ENCODE data around the gene C2CD2.

Gene C2CD2

DNA sequence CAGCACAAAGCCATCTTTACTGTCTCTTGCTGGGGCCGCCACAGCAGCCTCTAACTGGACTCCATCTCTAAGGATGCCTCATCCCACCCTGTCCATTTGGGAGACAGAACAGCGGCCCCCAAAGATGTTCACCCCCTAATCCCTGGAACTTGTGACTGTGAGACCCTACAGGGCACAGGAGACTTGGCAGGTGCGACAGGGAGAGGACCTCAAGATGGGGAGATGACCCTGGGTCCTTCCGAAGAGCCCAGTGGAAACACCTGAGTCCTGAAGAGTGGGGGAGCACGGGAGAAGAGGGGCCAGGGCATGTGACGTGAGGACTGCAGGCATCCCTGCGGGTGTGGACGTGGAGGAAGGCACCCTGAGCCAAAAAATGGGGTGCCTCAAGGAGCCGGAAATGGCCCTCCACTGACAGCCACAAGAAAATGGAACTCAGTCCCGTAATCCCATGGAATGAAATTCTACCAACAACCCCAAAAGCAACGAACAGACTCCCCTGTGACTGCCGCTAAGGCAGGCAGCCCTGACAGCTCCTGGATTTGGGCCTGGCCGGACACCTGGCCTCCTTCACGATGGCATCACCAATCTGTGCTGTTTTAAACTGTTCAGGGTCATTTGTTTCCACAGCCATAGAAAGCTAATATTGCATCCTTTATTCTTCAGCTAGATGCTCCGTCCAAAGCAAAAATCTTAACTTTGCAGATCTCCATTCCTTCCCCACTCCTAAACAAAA lies 34.0 kb downstream of the C2CD2 start:
- peaks cover 8% of the 10 kb centered on the region; the same call in 1 of the 2 replicates for H3K36me3 ChIP-seq (ENCODE audit: insufficient read depth, low read length)
- H3K27ac ChIP-seq (ENCODE audit: low read depth, low read length) = no peak overlapping the region
- no peak overlapping the region for H3K9ac ChIP-seq (ENCODE audit: low read depth, low read length)
- H3K27me3 ChIP-seq (ENCODE audit: insufficient read depth, low read length) = no peaks in the 10 kb centered on the region
- no peaks in the 10 kb centered on the region for H3K9me3 ChIP-seq (ENCODE audit: insufficient read depth, low read depth, low read length)
- H3K4me3 ChIP-seq (ENCODE audit: low read length) = no peak overlapping the region
- WGBS = 95% methylated on average over 15 of the region's 15 CpGs
- H3K4me1 ChIP-seq (ENCODE audit: insufficient read depth, low read length) = no peaks in the 10 kb centered on the region

DNA sequence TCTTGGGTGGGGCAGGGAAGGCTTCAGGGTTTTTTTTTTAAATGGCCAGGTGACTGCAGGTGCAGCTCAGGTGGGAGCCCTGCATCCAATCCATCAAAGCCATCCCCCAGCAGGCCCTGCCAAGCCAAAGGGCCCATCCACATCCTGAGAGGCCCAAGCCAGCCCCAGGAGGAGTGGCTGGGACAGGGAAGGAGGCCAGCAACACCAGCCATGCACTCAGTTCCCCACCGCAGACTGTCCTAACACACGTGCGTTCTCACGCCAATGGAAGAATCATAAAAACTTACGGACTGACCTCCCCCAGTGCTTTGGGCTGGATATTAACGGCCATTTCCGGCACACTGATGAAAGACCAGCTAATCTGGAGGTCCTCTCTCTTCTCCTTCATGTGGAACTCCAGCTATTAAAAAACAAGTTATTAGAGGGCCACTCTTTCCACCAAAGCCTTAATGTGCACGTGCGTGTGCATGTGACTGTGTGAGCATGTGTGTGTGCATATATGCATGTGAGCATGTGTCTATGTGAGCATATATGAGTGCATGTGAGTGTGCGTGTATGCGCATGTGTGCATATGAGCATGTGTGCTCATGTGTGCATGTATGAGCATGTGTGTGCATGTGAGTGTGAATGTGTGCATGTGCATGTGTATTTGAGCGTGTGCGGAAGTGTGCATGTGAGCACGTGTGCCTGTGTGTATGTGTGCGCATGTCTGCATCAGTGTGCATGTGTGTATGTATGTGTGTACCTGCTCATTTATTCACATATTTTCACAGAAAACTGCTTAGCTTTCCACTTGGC lies 35.1 kb downstream of the C2CD2 start:
- H3K4me3 ChIP-seq (ENCODE audit: low read length) = no peak overlapping the region
- H3K27me3 ChIP-seq (ENCODE audit: insufficient read depth, low read length) = no peaks in the 10 kb centered on the region
- peaks cover 8% of the 10 kb centered on the region; the same call in 1 of the 2 replicates for H3K36me3 ChIP-seq (ENCODE audit: insufficient read depth, low read length)
- H3K9me3 ChIP-seq (ENCODE audit: insufficient read depth, low read depth, low read length) = no peaks in the 10 kb centered on the region
- no peak overlapping the region for H3K27ac ChIP-seq (ENCODE audit: low read depth, low read length)
- 96% methylated on average over 14 of the region's 15 CpGs for WGBS
- H3K9ac ChIP-seq (ENCODE audit: low read depth, low read length) = no peak overlapping the region
- H3K4me1 ChIP-seq (ENCODE audit: insufficient read depth, low read length) = no peaks in the 10 kb centered on the region

DNA sequence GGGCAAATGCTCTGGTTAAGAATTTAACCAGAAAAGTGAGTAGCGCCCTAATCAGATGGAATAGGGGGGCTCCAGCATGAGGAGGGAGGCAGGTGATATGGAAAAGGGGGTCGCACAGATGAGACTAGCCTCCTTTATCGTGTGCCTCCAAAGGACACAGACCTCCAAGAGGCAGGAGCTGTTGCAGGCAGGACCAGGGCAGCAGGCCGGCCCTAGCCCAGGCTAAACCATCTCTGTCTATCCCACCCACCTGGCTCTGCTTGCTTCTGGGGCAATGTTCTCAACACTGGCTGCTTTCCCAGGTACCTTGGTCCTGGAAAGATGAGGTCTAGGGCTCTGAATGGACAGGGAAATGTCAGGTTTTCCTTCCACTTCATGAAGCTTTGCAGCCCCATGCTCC lies 36.3 kb downstream of the C2CD2 start:
- H3K4me1 ChIP-seq (ENCODE audit: insufficient read depth, low read length) = no peaks in the 10 kb centered on the region
- no peak overlapping the region for H3K9ac ChIP-seq (ENCODE audit: low read depth, low read length)
- 91% methylated on average over 4 of the region's 4 CpGs for WGBS
- no peak overlapping the region for H3K4me3 ChIP-seq (ENCODE audit: low read length)
- H3K27me3 ChIP-seq (ENCODE audit: insufficient read depth, low read length) = no peaks in the 10 kb centered on the region
- H3K9me3 ChIP-seq (ENCODE audit: insufficient read depth, low read depth, low read length) = no peaks in the 10 kb centered on the region
- no peak overlapping the region for H3K27ac ChIP-seq (ENCODE audit: low read depth, low read length)
- peaks cover 8% of the 10 kb centered on the region; the same call in 1 of the 2 replicates for H3K36me3 ChIP-seq (ENCODE audit: insufficient read depth, low read length)

DNA sequence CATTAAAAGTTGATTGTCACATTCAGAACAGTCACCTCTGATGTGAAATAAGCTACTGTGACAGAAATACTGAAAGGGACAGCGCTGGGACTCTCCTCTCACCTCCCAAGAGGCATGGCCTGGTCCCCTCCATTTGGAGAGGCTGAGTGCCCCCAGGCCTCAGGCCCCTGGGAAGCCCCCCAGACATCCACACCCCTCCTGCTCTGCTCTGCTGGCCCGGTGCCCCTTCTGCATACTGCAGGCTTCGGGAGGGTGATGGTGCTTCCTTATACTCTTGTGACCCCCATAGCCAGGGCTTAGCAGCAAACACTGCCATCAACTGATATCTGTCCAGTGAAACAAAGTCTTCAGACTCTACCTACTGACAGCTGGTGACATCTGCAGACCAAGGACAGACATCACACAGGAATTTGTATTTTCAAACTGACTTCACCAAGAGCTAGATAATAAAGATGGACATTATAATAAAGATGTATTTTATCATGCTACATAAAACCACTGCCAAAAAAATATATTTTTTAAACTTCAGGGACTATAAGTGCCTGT lies 36.9 kb downstream of the C2CD2 start:
- whole genome bisulfite sequencing = 94% methylated on average over 3 of the region's 3 CpGs
- Histone ChIP-seq H3K9ac (ENCODE audit: low read depth, low read length) (no peak overlapping the region), H3K4me1 (ENCODE audit: insufficient read depth, low read length) (no peaks in the 10 kb centered on the region), H3K36me3 (ENCODE audit: insufficient read depth, low read length) (peaks cover 8% of the 10 kb centered on the region; the same call in 1 of the 2 replicates), H3K27me3 (ENCODE audit: insufficient read depth, low read length) (no peaks in the 10 kb centered on the region), H3K4me3 (ENCODE audit: low read length) (no peak overlapping the region), H3K27ac (ENCODE audit: low read depth, low read length) (no peak overlapping the region), H3K9me3 (ENCODE audit: insufficient read depth, low read depth, low read length) (no peaks in the 10 kb centered on the region)

DNA sequence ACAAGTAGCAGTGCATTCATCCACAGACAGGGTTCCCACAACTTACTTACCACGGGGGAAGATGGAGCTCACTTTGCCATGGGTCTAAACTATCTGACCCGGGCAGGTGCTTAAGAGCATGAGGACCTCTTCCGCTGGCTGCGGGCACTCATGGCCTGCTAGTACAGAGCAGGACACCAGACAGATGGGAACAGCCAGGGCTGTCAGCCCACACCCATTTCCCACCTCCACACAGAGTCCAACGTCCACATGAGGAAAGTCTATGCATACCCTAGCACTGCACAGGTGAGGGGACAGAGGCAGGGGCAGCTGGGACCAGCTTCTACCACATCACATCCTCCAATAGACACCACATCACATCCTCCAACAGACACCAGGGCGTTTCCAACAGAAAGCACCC lies 38.9 kb downstream of the C2CD2 start:
- Histone ChIP-seq H3K36me3 (ENCODE audit: insufficient read depth, low read length) (peaks cover 8% of the 10 kb centered on the region; the same call in 1 of the 2 replicates), H3K27me3 (ENCODE audit: insufficient read depth, low read length) (no peaks in the 10 kb centered on the region), H3K4me3 (ENCODE audit: low read length) (no peak overlapping the region), H3K9ac (ENCODE audit: low read depth, low read length) (no peak overlapping the region), H3K9me3 (ENCODE audit: insufficient read depth, low read depth, low read length) (no peaks in the 10 kb centered on the region), H3K27ac (ENCODE audit: low read depth, low read length) (no peak overlapping the region), H3K4me1 (ENCODE audit: insufficient read depth, low read length) (no peaks in the 10 kb centered on the region)
- WGBS = 87% methylated on average over 6 of the region's 6 CpGs

DNA sequence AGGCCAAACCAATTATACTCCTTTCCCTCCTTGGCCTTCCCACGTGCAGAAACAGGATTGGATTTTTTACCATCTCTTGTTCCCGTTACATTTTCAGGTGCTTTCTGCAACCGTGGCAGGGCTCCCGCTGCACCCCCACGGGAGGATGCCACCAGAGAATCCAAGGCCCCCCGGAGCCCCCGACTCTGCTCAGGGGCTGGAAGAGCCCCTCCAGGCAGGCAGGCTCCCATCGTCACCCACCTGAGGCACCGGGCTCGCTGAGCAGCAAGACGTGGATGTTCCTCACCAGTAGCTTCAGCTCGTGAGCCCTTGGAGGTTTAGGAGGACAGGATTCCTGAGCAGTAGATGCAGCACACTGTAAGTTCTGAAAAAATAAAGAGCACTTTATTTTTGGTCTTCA lies 39.5 kb downstream of the C2CD2 start:
- Histone ChIP-seq H3K4me1 (ENCODE audit: insufficient read depth, low read length) (no peaks in the 10 kb centered on the region), H3K27me3 (ENCODE audit: insufficient read depth, low read length) (no peaks in the 10 kb centered on the region), H3K4me3 (ENCODE audit: low read length) (no peak overlapping the region), H3K9me3 (ENCODE audit: insufficient read depth, low read depth, low read length) (no peaks in the 10 kb centered on the region), H3K36me3 (ENCODE audit: insufficient read depth, low read length) (peaks cover 8% of the 10 kb centered on the region; the same call in 1 of the 2 replicates), H3K9ac (ENCODE audit: low read depth, low read length) (no peak overlapping the region), H3K27ac (ENCODE audit: low read depth, low read length) (no peak overlapping the region)
- 94% methylated on average over 12 of the region's 12 CpGs for WGBS

DNA sequence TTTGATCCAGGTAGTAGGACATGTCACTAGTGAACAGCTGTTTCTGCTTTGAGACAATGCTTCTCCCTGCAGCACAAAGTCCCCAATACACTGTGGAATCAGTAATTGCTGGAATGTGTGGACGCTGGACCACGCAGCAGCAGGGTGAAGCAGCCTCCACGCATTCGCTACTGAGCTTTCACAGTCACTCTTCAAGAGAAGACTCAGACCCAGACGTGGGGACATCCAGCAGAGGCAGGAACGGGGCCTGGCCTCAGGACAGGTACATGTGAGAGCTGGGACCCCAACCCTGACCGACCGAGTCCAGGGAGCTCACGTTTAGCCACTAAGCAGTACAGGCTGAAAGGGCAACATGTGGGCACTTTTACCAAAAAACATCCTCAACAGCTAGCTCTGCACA lies 40.6 kb downstream of the C2CD2 start:
- Histone ChIP-seq H3K36me3 (ENCODE audit: insufficient read depth, low read length) (peaks cover 8% of the 10 kb centered on the region; the same call in 1 of the 2 replicates), H3K9me3 (ENCODE audit: insufficient read depth, low read depth, low read length) (no peaks in the 10 kb centered on the region), H3K4me1 (ENCODE audit: insufficient read depth, low read length) (no peaks in the 10 kb centered on the region), H3K9ac (ENCODE audit: low read depth, low read length) (no peak overlapping the region), H3K27me3 (ENCODE audit: insufficient read depth, low read length) (no peaks in the 10 kb centered on the region), H3K27ac (ENCODE audit: low read depth, low read length) (no peak overlapping the region), H3K4me3 (ENCODE audit: low read length) (no peak overlapping the region)
- WGBS = 95% methylated on average over 9 of the region's 9 CpGs

DNA sequence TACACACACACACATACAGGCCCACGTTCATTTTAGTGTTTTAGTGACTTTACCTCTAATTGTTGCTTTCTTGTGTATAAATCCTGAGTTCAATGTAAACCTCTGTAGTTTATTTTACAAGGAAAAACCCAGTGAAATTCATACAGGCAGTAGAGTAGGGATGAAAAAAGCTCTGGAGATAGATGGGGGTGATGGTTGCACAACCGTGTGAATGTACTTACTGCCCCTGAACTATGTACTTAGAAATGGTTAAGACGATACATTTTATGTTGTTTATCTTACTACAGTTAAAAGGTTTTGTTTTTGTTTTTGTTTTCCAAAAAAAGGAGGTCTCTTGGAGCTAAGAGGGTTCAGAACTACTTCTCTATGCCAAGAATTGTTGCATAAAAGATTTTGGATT lies 45.0 kb downstream of the C2CD2 start:
- Histone ChIP-seq H3K27ac (ENCODE audit: low read depth, low read length) (no peak overlapping the region), H3K4me3 (ENCODE audit: low read length) (no peak overlapping the region), H3K9me3 (ENCODE audit: insufficient read depth, low read depth, low read length) (no peaks in the 10 kb centered on the region), H3K4me1 (ENCODE audit: insufficient read depth, low read length) (no peaks in the 10 kb centered on the region), H3K9ac (ENCODE audit: low read depth, low read length) (no peak overlapping the region), H3K27me3 (ENCODE audit: insufficient read depth, low read length) (no peaks in the 10 kb centered on the region), H3K36me3 (ENCODE audit: insufficient read depth, low read length) (no peaks in the 10 kb centered on the region; the same call in none of the 2 replicates)
- 94% methylated on average over 2 of the region's 3 CpGs for WGBS

DNA sequence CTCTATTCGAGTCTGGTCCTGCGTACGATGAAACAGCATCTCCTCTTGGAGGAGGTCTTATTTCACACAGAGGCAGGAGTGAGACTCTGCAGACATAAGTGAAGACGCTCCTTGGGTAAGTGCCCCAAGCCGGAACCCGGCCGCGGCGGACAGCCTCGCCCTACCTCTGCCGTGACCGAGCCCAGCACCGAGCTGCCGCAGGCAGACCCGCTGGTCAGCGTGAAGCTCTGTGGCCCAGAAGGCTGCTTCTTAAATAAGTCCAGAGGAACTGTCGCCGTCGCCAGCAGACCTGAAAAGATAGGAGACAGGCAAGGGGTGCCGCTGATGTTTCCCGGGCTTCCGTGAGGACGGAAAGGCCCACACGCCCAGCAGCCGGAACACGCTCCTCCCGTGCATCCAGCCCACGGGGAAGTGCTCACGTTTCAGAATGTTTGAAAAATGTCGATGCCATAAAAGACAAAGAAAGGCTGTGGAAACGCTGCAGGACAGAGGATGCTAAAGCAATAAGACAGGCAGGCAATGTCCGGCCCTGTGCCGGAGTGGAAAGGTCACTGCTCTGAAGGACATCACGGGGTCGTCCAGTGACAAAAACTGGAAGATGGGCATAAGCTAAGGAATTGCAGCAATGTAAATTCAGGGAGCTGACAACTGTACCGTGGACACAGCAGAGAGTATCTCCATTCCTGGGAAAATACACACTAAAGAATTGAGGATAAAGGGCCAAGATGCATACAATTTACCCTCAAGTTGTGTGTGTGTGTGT lies 46.1 kb downstream of the C2CD2 start:
- WGBS = 92% methylated on average over 36 of the region's 36 CpGs
- H3K36me3 ChIP-seq (ENCODE audit: insufficient read depth, low read length) = no peaks in the 10 kb centered on the region; the same call in none of the 2 replicates
- H3K9me3 ChIP-seq (ENCODE audit: insufficient read depth, low read depth, low read length) = no peaks in the 10 kb centered on the region
- H3K9ac ChIP-seq (ENCODE audit: low read depth, low read length) = no peak overlapping the region
- no peak overlapping the region for H3K4me3 ChIP-seq (ENCODE audit: low read length)
- no peaks in the 10 kb centered on the region for H3K27me3 ChIP-seq (ENCODE audit: insufficient read depth, low read length)
- no peak overlapping the region for H3K27ac ChIP-seq (ENCODE audit: low read depth, low read length)
- no peaks in the 10 kb centered on the region for H3K4me1 ChIP-seq (ENCODE audit: insufficient read depth, low read length)

DNA sequence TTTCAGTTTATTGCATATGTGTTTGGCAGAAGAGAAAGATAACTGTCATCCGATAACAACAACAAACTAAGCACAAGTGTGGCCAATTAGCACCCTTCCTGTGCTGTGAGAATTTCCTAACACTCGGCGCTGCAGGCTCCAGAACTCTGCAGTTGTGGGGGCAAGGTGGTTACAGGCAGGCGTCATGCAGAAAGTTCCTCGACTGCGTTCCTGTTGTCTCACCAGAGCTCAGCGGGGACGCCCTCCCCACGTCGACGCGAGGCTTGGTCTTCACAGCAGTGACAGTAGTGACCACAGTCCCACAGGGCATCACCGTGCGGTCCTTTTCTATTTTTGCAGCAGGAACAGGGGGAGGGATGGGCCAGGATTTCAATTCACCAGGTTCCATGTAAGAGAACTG lies 47.0 kb downstream of the C2CD2 start:
- Histone ChIP-seq H3K27me3 (ENCODE audit: insufficient read depth, low read length) (no peaks in the 10 kb centered on the region), H3K9me3 (ENCODE audit: insufficient read depth, low read depth, low read length) (no peaks in the 10 kb centered on the region), H3K36me3 (ENCODE audit: insufficient read depth, low read length) (no peaks in the 10 kb centered on the region; the same call in none of the 2 replicates), H3K4me1 (ENCODE audit: insufficient read depth, low read length) (no peaks in the 10 kb centered on the region), H3K27ac (ENCODE audit: low read depth, low read length) (no peak overlapping the region), H3K4me3 (ENCODE audit: low read length) (no peak overlapping the region), H3K9ac (ENCODE audit: low read depth, low read length) (no peak overlapping the region)
- 91% methylated on average over 14 of the region's 14 CpGs for WGBS

Measured in HUES64 (cell line).